Cardiac muscle cell (in vitro differentiated cells and primary cell): ENCODE results near the gene PNPLA2. TPM values are rescaled to one million over a fixed set of nuclear protein-coding genes. Genes with fewer than 3 reads are reported as not detected.

Experiments used
- DNase-seq, 2 donors: peaks; one replicate each; pipeline versions ENCODE4 v3.0.0 to v3.0.0-alpha.2; 2010 to 2017; ENCODE audit warnings: low read depth in 1 of 2, low spot score in 1 of 2
- H3K27ac ChIP-seq: fragments of 200-600 bp; sonication (generic); 2 replicates; pipeline ENCODE4 v1.5.1; 2016
- H3K27me3 ChIP-seq: fragments of 200-600 bp; sonication (generic); 2 replicates; pipeline ENCODE4 v1.6.0; 2016; ENCODE audit warnings: control low read depth
- H3K36me3 ChIP-seq: fragments of 200-600 bp; sonication (generic); 2 replicates; pipeline ENCODE4 v1.5.1; 2016; ENCODE audit warnings: control low read depth
- H3K4me1 ChIP-seq: fragments of 200-600 bp; sonication (generic); 2 replicates; pipeline ENCODE4 v1.8.1; 2017; ENCODE audit warnings: low read depth, mild to moderate bottlenecking, mixed run types
- H3K4me3 ChIP-seq: fragments of 200-600 bp; sonication (generic); 2 replicates; pipeline ENCODE4 v1.5.1; 2016; ENCODE audit warnings: mild to moderate bottlenecking
- H3K9me3 ChIP-seq: fragments of 200-600 bp; sonication (generic); 2 replicates; pipeline ENCODE4 v1.5.1; 2017; ENCODE audit warnings: low read depth, mild to moderate bottlenecking, control low read depth
- CTCF ChIP-seq: IDR thresholded peaks from 2 replicates; pipeline ENCODE4 v1.5.1; 2012; ENCODE audit warnings: low read depth, mild to moderate bottlenecking, low read length
- polyA plus RNA-seq: library from polyadenylated mRNA; unstranded; fragments of >200 nt; fragmentation: Nextera tagmentation; extraction: Ambion mirVana; gene quantifications from 2 replicates; pipeline ENCODE4 v1.2.1, GENCODE V29; 2016
- total RNA-seq: library from RNA; depleted of rRNA; stranded (reverse); fragments of >200 nt; gene quantifications from 2 replicates; pipeline ENCODE4 v1.2.3, GENCODE V29; 2016

PNPLA2 gene
- total and polyA plus RNA-seq, 2 experiments from 2014 or later: 81.6 to 99.9 TPM

GRCh38 chr11:819129-819931, 616 bp downstream of the PNPLA2 start:
- no peaks in the 10 kb centered on the region for H3K4me1 ChIP-seq
- peak; percentile 91 to 98 for DNase-seq
- TF ChIP-seq CTCF: no peak
- H3K27ac ChIP-seq: peak overlapping the region; percentile 95
- peak overlapping the region; percentile 94 for H3K4me3 ChIP-seq
- no peaks in the 10 kb centered on the region for H3K27me3 ChIP-seq
- H3K36me3 ChIP-seq: peaks cover 5% of the 10 kb centered on the region
- H3K9me3 ChIP-seq: no peaks in the 10 kb centered on the region

GRCh38 chr11:819943-820649, 1.4 kb downstream of the PNPLA2 start:
- peak overlapping the region; percentile 94 for H3K4me3 ChIP-seq
- no peak for TF ChIP-seq CTCF
- H3K27me3 ChIP-seq: no peaks in the 10 kb centered on the region
- no peaks in the 10 kb centered on the region for H3K4me1 ChIP-seq
- peak; percentile 72 to 96 for DNase-seq
- no peaks in the 10 kb centered on the region for H3K9me3 ChIP-seq
- peak overlapping the region; percentile 95 for H3K27ac ChIP-seq
- H3K36me3 ChIP-seq: peaks cover 7% of the 10 kb centered on the region

- TF ChIP-seq CTCF: no peak
Observed at GRCh38 chr11:820655-821511, 2.2 kb downstream of the PNPLA2 start.

GRCh38 chr11:821512-822371, 3.0 kb downstream of the PNPLA2 start:
- DNase-seq: no peak
- no peak for TF ChIP-seq CTCF
- no peaks in the 10 kb centered on the region for H3K27me3 ChIP-seq
- H3K27ac ChIP-seq: no peak overlapping the region
- peaks cover 7% of the 10 kb centered on the region for H3K36me3 ChIP-seq
- no peaks in the 10 kb centered on the region for H3K9me3 ChIP-seq
- H3K4me3 ChIP-seq: no peak overlapping the region
- peaks cover 4% of the 10 kb centered on the region for H3K4me1 ChIP-seq

More at GRCh38 chr11:820655-821511, 2.2 kb downstream of the PNPLA2 start:
- Histone ChIP-seq H3K4me1 (no peaks in the 10 kb centered on the region), H3K27me3 (no peaks in the 10 kb centered on the region), H3K9me3 (no peaks in the 10 kb centered on the region), H3K27ac (peak overlapping the region; percentile 95), H3K36me3 (peaks cover 7% of the 10 kb centered on the region), H3K4me3 (peak overlapping the region; percentile 94)
- DNase-seq: peak in 1 of 2 donors; percentile 60
